Calu3 (cell line): ENCODE data around the gene MAGED1. TPM values are rescaled to one million over a fixed set of nuclear protein-coding genes. Genes with fewer than 3 reads are reported as not detected.

Experiments used
- BruUV-seq: library from RNA; stranded (reverse); fragments of 400-500 nt; replicated peaks from 2 replicates; lab custom pipeline; 2021; lab: Mats Ljungman, UMichigan
- CTCF ChIA-PET: fragments of 300-600 bp; sonication (Branson Sonifier 250); formaldehyde crosslinking; loops from one replicate; lab custom pipeline; 2022; ENCODE audit warnings: antibody characterized with exemption; lab: Charles Lee
- DNase-seq: peaks from one replicate; pipeline ENCODE4 v3.0.0; 2022
- H3K27ac Mint-ChIP-seq: one replicate; pipeline ENCODE4 v1.8.0; 2022; ENCODE audit warnings: mixed read lengths; ENCODE audit not compliant: unreplicated experiment
- H3K27me3 Mint-ChIP-seq: one replicate; pipeline ENCODE4 v1.8.0; 2022; ENCODE audit warnings: mixed read lengths; ENCODE audit not compliant: unreplicated experiment
- H3K36me3 Mint-ChIP-seq: one replicate; pipeline ENCODE4 v1.8.0; 2022; ENCODE audit warnings: mild to moderate bottlenecking, moderate library complexity, mixed read lengths; ENCODE audit not compliant: insufficient read depth, unreplicated experiment
- H3K4me1 Mint-ChIP-seq: one replicate; pipeline ENCODE4 v1.8.0; 2022; ENCODE audit warnings: mild to moderate bottlenecking, low read depth, mixed read lengths; ENCODE audit not compliant: unreplicated experiment
- H3K4me3 Mint-ChIP-seq: one replicate; pipeline ENCODE4 v1.8.0; 2022; ENCODE audit warnings: mild to moderate bottlenecking, low read depth, moderate library complexity, mixed read lengths; ENCODE audit not compliant: unreplicated experiment
- H3K9me3 Mint-ChIP-seq: one replicate; pipeline ENCODE4 v1.8.0; 2022; ENCODE audit warnings: low read depth, mixed read lengths; ENCODE audit not compliant: unreplicated experiment
- intact Hi-C: fragments of 100-400 bp; cut with micrococcal nuclease; formaldehyde crosslinking; loops from one replicate; pipeline ENCODE4 v1.10.0; 2022; ENCODE audit not compliant: unreplicated experiment
- total RNA-seq: library from RNA; stranded (reverse); gene quantifications from 2 replicates; pipeline ENCODE4 v1.2.3, GENCODE V29; 2022
- TF ChIP-seq, protein P1 (sequence below): fragments of 200-600 bp; IDR thresholded peaks from one replicate; pipeline ENCODE4 v1.8.0; 2022; ENCODE audit warnings: antibody characterized with exemption; ENCODE audit not compliant: unreplicated experiment

Gene MAGED1
- total RNA-seq, 1 experiment from 2014 or later = 107 TPM

DNA sequence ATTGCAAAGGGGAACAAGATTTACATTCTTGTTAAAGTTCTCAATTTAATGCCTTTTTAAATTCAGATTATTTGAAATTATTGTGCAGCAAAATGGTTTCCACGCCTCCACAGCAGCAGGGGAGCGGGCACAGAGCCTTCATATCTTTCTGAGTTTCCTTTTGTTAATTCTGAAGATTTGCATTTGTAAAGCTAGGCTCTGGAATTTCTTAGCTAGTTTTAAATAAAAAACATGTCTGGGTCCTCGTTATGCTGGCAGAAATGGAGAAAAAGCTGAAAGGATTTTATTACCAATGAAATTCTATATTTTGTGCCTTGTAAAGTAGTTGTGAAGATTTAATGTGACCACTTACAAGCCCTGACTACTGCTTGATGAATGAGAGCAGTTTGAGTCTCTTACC lies 40.8 kb upstream of the MAGED1 start:
- CTCF ChIA-PET = no interaction called here
- intact Hi-C loops = no loop called here
- Mint-ChIP-seq H3K36me3 (peaks cover 12% of the 10 kb centered on the region), H3K9me3 (peaks cover 12% of the 10 kb centered on the region), H3K4me3 (no peak overlapping the region), H3K4me1 (no peaks in the 10 kb centered on the region), H3K27me3 (no peaks in the 10 kb centered on the region), H3K27ac (no peak overlapping the region)
- TF ChIP-seq, protein P1, sequence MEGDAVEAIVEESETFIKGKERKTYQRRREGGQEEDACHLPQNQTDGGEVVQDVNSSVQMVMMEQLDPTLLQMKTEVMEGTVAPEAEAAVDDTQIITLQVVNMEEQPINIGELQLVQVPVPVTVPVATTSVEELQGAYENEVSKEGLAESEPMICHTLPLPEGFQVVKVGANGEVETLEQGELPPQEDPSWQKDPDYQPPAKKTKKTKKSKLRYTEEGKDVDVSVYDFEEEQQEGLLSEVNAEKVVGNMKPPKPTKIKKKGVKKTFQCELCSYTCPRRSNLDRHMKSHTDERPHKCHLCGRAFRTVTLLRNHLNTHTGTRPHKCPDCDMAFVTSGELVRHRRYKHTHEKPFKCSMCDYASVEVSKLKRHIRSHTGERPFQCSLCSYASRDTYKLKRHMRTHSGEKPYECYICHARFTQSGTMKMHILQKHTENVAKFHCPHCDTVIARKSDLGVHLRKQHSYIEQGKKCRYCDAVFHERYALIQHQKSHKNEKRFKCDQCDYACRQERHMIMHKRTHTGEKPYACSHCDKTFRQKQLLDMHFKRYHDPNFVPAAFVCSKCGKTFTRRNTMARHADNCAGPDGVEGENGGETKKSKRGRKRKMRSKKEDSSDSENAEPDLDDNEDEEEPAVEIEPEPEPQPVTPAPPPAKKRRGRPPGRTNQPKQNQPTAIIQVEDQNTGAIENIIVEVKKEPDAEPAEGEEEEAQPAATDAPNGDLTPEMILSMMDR = no peak
- DNase-seq = no peak
- BruUV-seq = no TSS peak

DNA sequence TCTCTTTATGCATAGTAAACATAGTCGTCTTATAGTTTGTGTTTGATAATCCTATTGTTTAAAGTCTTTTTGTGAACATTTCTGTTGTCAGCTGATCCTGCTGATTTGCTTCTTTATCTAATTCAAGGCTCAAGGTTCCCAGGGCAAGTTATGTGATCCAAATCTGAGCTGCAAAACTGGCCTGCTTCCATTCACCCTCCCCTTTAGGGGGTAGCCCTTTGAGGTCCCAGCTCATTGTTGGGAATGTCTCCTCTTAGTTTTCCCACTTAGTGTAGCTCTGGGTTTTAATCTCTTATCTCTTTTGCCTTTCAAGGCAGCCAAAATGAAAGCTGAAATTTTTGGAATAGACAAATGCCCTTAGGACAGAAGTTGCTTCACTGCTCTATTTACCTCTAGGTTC lies 40.2 kb upstream of the MAGED1 start:
- H3K27ac Mint-ChIP-seq = no peak overlapping the region
- H3K36me3 Mint-ChIP-seq = peaks cover 12% of the 10 kb centered on the region
- no peak for DNase-seq
- no peak overlapping the region for H3K4me3 Mint-ChIP-seq
- no peaks in the 10 kb centered on the region for H3K27me3 Mint-ChIP-seq
- intact Hi-C loops = no loop called here
- CTCF ChIA-PET = no interaction called here
- no peaks in the 10 kb centered on the region for H3K4me1 Mint-ChIP-seq
- H3K9me3 Mint-ChIP-seq = peaks cover 12% of the 10 kb centered on the region
- TF ChIP-seq, protein P1 = no peak
- BruUV-seq = no TSS peak

DNA sequence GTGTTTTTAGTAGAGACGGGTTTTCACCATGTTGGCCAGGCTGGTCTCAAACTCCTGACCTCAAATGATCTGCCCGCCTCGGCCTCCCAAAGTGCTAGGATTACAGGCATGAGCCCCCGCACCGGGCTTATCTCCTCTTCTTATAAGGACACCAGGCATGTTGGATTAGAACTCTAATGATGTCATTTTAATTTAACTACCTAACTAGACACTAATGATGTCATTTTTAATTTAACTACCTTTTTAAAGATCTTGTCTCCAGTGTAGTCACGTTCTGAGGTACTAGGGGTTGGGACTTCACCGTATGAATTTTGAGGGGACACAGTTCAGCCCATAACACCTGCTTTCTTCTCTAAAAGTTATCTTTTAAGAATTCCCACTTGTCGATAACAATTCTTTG lies 37.7 kb upstream of the MAGED1 start:
- no peaks in the 10 kb centered on the region for H3K27me3 Mint-ChIP-seq
- TF ChIP-seq, protein P1 = no peak
- no peak overlapping the region for H3K4me3 Mint-ChIP-seq
- peaks cover 16% of the 10 kb centered on the region for H3K36me3 Mint-ChIP-seq
- intact Hi-C loops = no loop called here
- BruUV-seq = no TSS peak
- no peaks in the 10 kb centered on the region for H3K4me1 Mint-ChIP-seq
- CTCF ChIA-PET = no interaction called here
- H3K27ac Mint-ChIP-seq = no peak overlapping the region
- DNase-seq = no peak
- peaks cover 17% of the 10 kb centered on the region for H3K9me3 Mint-ChIP-seq

DNA sequence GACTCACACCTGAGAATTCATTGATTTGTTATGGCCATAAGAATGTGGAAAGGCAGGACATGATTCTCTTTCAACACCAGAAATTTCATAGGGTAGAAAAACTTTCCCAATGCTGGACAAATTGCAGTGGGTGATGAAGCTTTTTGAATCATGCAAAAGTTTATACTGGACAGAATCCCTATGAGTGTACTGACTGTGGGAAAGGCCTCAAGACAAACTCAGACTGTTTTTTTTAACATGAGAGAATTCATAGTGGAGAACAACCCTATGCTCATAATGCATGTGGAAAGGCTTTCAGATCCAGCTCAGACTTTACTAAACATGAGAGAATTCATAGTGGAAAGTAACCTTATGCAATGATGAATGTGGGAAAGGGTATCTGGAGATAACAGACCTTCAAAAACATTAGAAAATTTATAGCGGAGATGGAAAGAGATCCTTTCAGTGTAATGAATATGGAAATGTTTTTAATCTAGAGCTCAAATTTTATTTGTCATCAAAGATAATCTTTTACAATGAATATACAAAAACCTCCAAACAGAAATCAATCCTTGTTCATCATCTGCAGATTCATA lies 36.2 kb upstream of the MAGED1 start:
- Mint-ChIP-seq H3K36me3 (peaks cover 12% of the 10 kb centered on the region), H3K27me3 (no peaks in the 10 kb centered on the region), H3K4me1 (no peaks in the 10 kb centered on the region), H3K27ac (no peak overlapping the region), H3K9me3 (peaks cover 15% of the 10 kb centered on the region), H3K4me3 (no peak overlapping the region)
- CTCF ChIA-PET = no interaction called here
- TF ChIP-seq, protein P1 = no peak
- no TSS peak for BruUV-seq
- no peak for DNase-seq
- intact Hi-C loops = no loop called here
